NCI-H1417 (cell line): Measurements from ENCODE around the gene SNRNP40.
"Not testable (repeated sequence)": the region's sequence is repeated elsewhere in the genome, so short reads cannot be mapped to it uniquely, and the experiment has no call there.

Experiments used
- DNase-seq, 3 experiments: peaks; one replicate each; lab custom pipeline; 2025; lab: John Stamatoyannopoulos, UW

SNRNP40 gene

DNA sequence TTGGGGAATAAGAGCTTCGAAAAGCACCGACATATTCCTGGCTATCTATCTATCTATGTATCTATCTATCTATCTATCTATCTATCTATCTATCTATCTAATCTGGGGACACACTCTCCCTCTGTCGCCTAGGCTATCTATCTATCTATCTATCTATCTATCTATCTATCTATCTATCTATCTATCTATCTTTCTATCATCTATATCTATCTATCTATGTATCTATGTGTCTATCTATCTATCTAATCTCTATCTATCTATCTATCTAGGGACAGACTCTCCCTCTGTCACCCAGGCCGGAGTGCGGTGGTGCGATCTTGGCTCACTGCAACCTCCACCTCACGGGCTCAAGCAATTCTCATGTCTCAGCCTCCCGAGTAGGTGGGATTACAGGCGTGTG, 14.2 kb downstream of the SNRNP40 start:
- not testable (repeated sequence) for DNase-seq

DNA sequence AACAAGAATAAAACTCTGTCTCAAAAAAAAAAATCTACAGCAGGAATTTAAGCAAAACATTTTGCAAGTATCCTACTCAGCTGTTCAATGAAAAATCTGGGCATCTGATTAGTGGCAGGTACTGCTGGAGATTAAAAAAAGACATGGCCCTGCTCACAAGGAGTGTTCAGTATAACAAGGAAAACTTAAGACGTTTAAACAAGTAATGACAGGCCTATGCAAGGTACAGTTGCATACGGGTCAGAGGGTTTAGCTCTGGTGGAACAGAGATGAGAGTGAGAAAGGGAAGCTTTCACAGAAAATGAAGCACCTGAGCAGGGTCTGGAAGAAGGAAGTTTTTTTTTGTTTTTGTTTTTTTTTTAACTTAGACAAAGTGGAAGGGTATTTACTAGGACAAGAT, 23.0 kb downstream of the SNRNP40 start:
- DNase-seq = no peak

GRCh38 chr1:31272369-31272768, 24.2 kb downstream of the SNRNP40 start:
- DNase-seq = no peak

DNA sequence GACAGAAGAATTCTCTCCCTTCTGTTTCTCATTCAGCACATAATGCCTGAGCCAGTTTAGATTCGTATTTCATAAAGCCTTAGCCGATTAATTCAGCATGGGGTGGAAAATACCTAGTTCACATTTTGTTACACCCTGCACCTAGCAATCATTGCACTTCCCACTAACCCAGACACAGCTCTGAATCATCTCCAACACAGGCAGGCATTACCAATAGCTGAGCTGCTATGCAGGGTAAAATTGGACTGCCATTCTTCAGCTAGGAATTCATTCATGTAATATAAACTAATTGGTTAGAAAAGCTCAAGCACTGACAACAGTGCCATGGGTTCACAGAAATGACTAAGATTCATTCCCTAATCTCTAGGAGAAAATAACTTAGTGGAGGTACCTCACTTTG, 30.0 kb downstream of the SNRNP40 start:
- DNase-seq = no peak

- DNase-seq = no peak
Measured at GRCh38 chr1:31264790-31265386, 31.7 kb downstream of the SNRNP40 start.

DNA sequence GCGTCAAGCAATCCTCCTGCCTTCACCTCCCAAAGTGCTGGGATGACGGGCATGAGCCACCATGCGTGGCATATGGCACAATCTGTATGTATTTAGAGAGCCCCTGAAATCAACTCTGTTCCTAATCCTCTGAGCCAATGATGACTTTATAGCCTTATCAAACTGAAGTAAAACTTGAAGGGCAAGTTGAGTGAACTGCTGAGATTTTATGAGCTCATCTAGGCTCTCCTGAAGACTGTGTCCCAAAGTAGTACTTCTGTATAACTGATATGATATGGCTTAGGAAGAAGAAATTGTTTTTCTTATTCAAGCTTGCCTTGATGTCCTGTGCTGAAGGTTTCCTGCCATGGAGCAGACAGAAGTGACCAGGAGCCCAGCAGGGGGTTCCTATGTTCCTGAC, 33.2 kb downstream of the SNRNP40 start:
- DNase-seq = no peak

DNA sequence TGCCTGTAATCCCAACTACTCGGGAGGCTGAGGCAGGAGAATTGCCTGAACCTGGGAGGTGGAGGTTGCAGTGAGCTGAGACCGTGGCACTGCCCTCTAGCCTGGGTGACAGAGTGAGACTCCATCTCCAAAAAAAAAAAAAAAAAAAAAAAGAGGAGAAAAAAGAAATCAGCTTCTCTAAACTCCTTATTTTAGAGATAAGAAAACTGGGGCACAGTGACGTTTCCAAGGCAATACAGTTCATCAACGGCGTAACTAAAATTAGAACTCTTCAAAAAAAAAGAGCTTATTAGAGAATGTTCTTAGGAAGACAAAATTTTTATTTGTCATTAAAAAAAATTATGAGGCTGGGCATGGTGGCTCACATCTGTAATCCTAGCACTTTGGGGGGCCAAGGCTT, 34.2 kb downstream of the SNRNP40 start:
- DNase-seq = not testable (repeated sequence)

DNA sequence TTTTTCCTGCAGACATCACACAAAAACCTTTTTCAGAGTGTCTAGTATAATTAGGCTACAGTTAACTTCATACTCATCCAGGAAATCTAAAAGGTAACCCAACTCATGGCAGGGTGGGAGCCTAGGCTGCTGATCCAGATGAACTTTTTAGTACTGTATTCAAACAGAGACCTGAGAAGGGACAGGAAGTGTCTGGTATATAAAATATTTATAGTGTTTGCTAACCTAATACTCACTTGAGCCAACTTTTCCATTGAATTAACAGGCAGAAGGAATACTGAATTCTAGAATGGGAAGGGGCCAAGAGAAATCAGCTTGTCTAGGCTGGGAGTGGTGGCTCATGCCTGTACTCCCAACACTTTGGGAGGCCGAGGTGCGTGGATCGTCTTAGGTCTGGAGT, 34.7 kb downstream of the SNRNP40 start:
- DNase-seq = no peak

GRCh38 chr1:31259746-31260145, 36.8 kb downstream of the SNRNP40 start:
- DNase-seq = no peak

- DNase-seq = no peak
Measured at GRCh38 chr1:31258581-31258980, 38.0 kb downstream of the SNRNP40 start.

DNA sequence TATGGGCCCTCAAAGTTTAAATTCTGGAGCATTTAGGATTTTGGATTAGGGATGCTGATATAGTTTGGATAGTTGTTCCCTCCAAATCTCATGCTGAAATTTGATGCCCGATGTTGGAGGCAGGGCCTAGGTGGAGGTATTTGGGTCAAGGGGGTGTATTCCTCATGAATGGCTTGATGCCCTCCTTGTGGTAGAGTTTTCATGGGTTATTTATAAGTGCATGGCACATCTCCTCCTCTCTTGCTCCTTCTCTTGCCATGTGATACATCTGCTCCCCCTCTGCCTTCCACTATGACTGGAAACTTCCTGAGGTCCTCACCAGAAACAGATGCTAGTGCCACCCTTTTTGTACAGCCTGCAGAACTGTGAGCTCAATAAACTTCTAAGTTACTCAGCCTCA, 39.4 kb downstream of the SNRNP40 start:
- no peak for DNase-seq

- no peak for DNase-seq
Measured at GRCh38 chr1:31249854-31250253, 46.7 kb downstream of the SNRNP40 start.

DNA sequence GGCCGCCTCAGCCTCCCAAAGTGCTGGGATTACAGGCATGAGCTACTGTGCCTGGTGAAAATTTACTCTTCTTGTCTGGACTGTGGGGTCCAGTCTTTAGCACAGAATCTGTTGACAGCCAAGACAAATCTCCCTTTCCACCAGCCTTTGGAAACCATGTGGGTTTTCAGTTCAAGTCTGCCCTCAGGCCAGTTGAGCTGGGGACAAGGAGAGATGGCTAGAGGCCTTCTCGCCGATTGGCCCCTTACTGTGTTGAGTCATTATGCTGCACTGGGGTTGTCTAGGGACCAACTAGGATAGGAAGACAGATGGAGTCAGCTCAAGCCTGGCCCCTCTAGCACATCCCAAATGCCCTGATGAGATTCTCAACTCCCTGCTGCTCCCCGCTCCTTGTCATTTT, 48.3 kb downstream of the SNRNP40 start:
- no peak for DNase-seq

DNA sequence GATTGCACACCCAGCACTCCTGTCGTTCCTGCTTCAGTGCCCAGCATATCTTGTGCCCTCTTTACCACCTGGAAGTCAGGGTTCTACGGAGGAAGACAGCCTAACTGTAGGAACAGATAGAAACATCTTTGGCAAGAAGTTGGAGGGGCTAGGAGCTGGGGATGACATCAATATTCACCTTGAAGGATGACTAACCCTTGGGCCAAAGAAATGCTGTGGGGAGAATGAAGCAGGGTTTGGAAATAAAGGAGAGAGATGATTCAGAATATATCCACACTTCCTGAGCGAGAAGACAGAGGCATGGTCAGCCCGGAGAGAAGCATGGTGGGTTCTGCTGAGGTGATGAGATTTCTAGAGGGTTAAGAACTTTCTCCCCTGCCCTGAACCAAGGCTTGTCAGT, 52.3 kb downstream of the SNRNP40 start:
- DNase-seq = no peak

GRCh38 chr1:31243501-31244286, 52.9 kb downstream of the SNRNP40 start:
- DNase-seq = peak in 1 of 3 experiments; percentile 20

GRCh38 chr1:31241321-31241720, 55.3 kb downstream of the SNRNP40 start:
- DNase-seq = no peak

- DNase-seq = peak; percentile 7 to 69 (median 61)
Measured at GRCh38 chr1:31239653-31240241, 56.8 kb downstream of the SNRNP40 start, which contains the start of gene NKAIN1. Gene NKAIN1 (minus strand): TSS chr1:31239887. CDS start chr1:31239547, 340 bp downstream.

- DNase-seq = peak in 2 of 3 experiments; percentile 66 to 69
Measured at GRCh38 chr1:31238986-31239613, 57.5 kb downstream of the SNRNP40 start.

DNA sequence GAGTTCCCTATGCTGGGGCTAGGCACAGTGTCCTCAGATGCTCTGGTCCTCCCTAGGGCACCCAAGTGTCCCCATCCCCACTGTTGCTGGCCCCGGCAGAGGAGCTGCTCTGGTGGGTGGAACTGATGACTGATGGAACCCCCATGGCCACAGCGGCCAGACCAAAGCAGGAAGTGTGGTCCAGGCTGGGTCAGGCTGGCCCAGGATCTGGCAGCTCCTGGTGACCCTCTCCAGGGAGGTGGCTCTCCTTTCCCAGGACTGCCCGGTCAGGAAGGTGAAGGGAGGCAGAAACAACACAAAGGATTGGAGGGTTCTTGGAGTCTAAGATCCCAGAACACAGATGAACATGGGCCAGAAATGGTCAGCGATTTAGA, 58.0 kb downstream of the SNRNP40 start:
- no peak for DNase-seq

GRCh38 chr1:31234870-31235269, 61.7 kb downstream of the SNRNP40 start:
- DNase-seq = no peak

DNA sequence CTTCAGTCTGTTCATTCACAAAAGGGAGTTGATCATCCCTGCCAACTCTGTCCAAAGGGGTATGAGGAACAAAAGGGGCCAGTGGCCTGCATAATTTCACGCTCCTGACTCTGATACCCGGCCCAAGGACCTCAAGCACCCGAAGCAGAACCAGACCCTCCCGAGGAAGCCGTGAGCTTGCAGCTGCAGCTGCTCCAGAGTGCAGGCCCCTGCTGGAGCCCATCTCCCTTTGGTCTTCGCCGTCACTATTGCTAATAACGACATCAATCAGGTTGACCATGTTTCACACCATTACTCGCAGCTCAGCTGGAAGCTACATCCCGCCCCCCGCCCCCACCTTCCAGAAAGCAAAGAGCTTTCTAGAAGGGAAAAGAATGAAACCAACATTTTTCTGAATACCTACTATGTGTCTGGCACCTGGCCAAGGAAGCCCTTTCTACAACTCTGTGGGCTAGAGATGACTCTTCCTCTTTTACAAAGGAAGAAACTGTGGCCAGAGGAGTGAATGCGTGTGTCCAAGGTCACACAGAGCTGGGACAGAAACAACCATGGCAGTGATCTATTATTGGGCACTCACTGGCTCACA, 62.4 kb downstream of the SNRNP40 start:
- DNase-seq = no peak

- no peak for DNase-seq
Measured at GRCh38 chr1:31232689-31233088, 63.9 kb downstream of the SNRNP40 start.
